HEK293 (cell line): ENCODE data around the gene HECTD3.

ENCODE experiments used
- CTCF ChIA-PET: fragments of 350-600 bp; formaldehyde crosslinking; extraction: SDS; loops from one replicate; lab custom pipeline; 2021; ENCODE audit warnings: antibody characterized with exemption; lab: Yijun Ruan, JAX
- POLR2A ChIA-PET: fragments of 300-600 bp; formaldehyde crosslinking; extraction: SDS; loops from one replicate; lab custom pipeline; 2020; ENCODE audit warnings: antibody characterized with exemption, inconsistent platforms; lab: Yijun Ruan, JAX
- H3K27ac ChIP-seq: fragments of 200-500 bp; sonication (Bioruptor generic); 2 replicates; pipeline ENCODE4 v1.5.1; 2014; ENCODE audit warnings: low read depth, low read length, control low read depth, inconsistent platforms; ENCODE audit errors: extremely low read depth
- H3K36me3 ChIP-seq, 2 experiments: fragments of 200-500 bp in 1 of 2; sonication (Bioruptor generic) in 1 of 2; 1 replicate in 1 of 2; 2 replicates in 1 of 2; pipeline ENCODE4 v1.5.1; 2014 to 2017; ENCODE audit warnings: inconsistent platforms in 2 of 2, low read length in 2 of 2; ENCODE audit not compliant: control insufficient read depth in 2 of 2, insufficient read depth in 1 of 2
- H3K4me1 ChIP-seq: fragments of 200-500 bp; sonication (Bioruptor generic); 2 replicates; pipeline ENCODE4 v1.5.1; 2014; ENCODE audit warnings: mild to moderate bottlenecking, low read length, inconsistent platforms; ENCODE audit not compliant: control insufficient read depth, insufficient read depth
- H3K4me3 ChIP-seq: 2 replicates; pipeline ENCODE4 v1.5.1; 2011; ENCODE audit warnings: low read depth, mild to moderate bottlenecking, control low read depth, low read length, moderate library complexity
- H3K9me3 ChIP-seq: fragments of 200-500 bp; sonication (Bioruptor generic); 2 replicates; pipeline ENCODE4 v1.5.1; 2014; ENCODE audit warnings: low read depth, low read length, inconsistent platforms; ENCODE audit not compliant: control insufficient read depth, insufficient read depth
- KLF17 ChIP-seq: fragments of 450-650 bp; formaldehyde crosslinking; IDR thresholded peaks from 2 replicates; pipeline ENCODE4 v1.5.1; 2016; ENCODE audit warnings: missing biosample characterization, missing genetic modification characterization
- PRDM1 ChIP-seq: fragments of 450-650 bp; formaldehyde crosslinking; IDR thresholded peaks from 2 replicates; pipeline ENCODE4; 2016; ENCODE audit warnings: missing biosample characterization, missing genetic modification characterization
- ZBTB1 ChIP-seq: fragments of 450-650 bp; formaldehyde crosslinking; IDR thresholded peaks from 2 replicates; pipeline ENCODE4 v1.5.1; 2016; ENCODE audit warnings: missing biosample characterization, missing genetic modification characterization
- ZBTB10 ChIP-seq: fragments of 450-650 bp; formaldehyde crosslinking; IDR thresholded peaks from 2 replicates; pipeline ENCODE4 v1.5.1; 2016; ENCODE audit warnings: missing biosample characterization, missing genetic modification characterization
- ZBTB20 ChIP-seq: fragments of 450-650 bp; formaldehyde crosslinking; IDR thresholded peaks from 2 replicates; pipeline ENCODE4 v1.5.1; 2016; ENCODE audit warnings: missing biosample characterization, missing genetic modification characterization
- ZNF112 ChIP-seq: fragments of 450-650 bp; formaldehyde crosslinking; IDR thresholded peaks from 2 replicates; pipeline ENCODE4 v1.5.0; 2017; ENCODE audit warnings: missing biosample characterization, missing genetic modification characterization
- ZNF133 ChIP-seq: fragments of 450-650 bp; formaldehyde crosslinking; IDR thresholded peaks from 2 replicates; pipeline ENCODE4 v1.5.1; 2016; ENCODE audit warnings: missing biosample characterization, missing genetic modification characterization
- ZNF140 ChIP-seq: fragments of 450-650 bp; formaldehyde crosslinking; IDR thresholded peaks from 2 replicates; pipeline ENCODE4 v1.5.1; 2016; ENCODE audit warnings: missing biosample characterization, missing genetic modification characterization
- ZNF155 ChIP-seq: fragments of 450-650 bp; formaldehyde crosslinking; IDR thresholded peaks from 2 replicates; pipeline ENCODE4 v1.5.1; 2016; ENCODE audit warnings: missing biosample characterization, missing genetic modification characterization
- ZNF157 ChIP-seq: fragments of 450-650 bp; formaldehyde crosslinking; IDR thresholded peaks from 2 replicates; pipeline ENCODE4 v1.5.1; 2016; ENCODE audit warnings: missing biosample characterization, missing genetic modification characterization
- ZNF2 ChIP-seq: fragments of 450-650 bp; formaldehyde crosslinking; IDR thresholded peaks from 2 replicates; pipeline ENCODE4 v1.5.1; 2016; ENCODE audit warnings: missing biosample characterization, missing genetic modification characterization
- ZNF223 ChIP-seq: fragments of 450-650 bp; formaldehyde crosslinking; IDR thresholded peaks from 2 replicates; pipeline ENCODE4 v1.5.1; 2016; ENCODE audit warnings: missing biosample characterization, missing genetic modification characterization
- ZNF248 ChIP-seq: fragments of 450-650 bp; formaldehyde crosslinking; IDR thresholded peaks from 2 replicates; pipeline ENCODE4 v1.5.1; 2017; ENCODE audit warnings: missing biosample characterization, missing genetic modification characterization
- ZNF266 ChIP-seq: fragments of 450-650 bp; formaldehyde crosslinking; IDR thresholded peaks from 2 replicates; pipeline ENCODE4 v1.5.1; 2016; ENCODE audit warnings: missing biosample characterization, missing genetic modification characterization, low read depth
- ZNF311 ChIP-seq: fragments of 450-650 bp; formaldehyde crosslinking; IDR thresholded peaks from 2 replicates; pipeline ENCODE4 v1.5.1; 2017; ENCODE audit warnings: missing biosample characterization, missing genetic modification characterization, borderline replicate concordance
- ZNF398 ChIP-seq: fragments of 450-650 bp; formaldehyde crosslinking; IDR thresholded peaks from 2 replicates; pipeline ENCODE4 v1.5.1; 2017; ENCODE audit warnings: missing biosample characterization, missing genetic modification characterization
- ZNF426 ChIP-seq: fragments of 450-650 bp; formaldehyde crosslinking; IDR thresholded peaks from 2 replicates; pipeline ENCODE4 v1.5.1; 2017; ENCODE audit warnings: missing biosample characterization, missing genetic modification characterization, mild to moderate bottlenecking, inconsistent platforms, moderate library complexity
- ZNF544 ChIP-seq: fragments of 450-650 bp; formaldehyde crosslinking; IDR thresholded peaks from 2 replicates; pipeline ENCODE4 v1.5.0; 2017; ENCODE audit warnings: missing biosample characterization, missing genetic modification characterization
- ZNF664 ChIP-seq: fragments of 450-650 bp; formaldehyde crosslinking; IDR thresholded peaks from 2 replicates; pipeline ENCODE4 v1.5.1; 2016; ENCODE audit warnings: missing biosample characterization, missing genetic modification characterization
- ZNF791 ChIP-seq: fragments of 450-650 bp; formaldehyde crosslinking; IDR thresholded peaks from 2 replicates; pipeline ENCODE4 v1.5.1; 2016; ENCODE audit warnings: missing biosample characterization, missing genetic modification characterization
- ZSCAN18 ChIP-seq: fragments of 450-650 bp; formaldehyde crosslinking; IDR thresholded peaks from 2 replicates; pipeline ENCODE4 v1.5.1; 2016; ENCODE audit warnings: missing biosample characterization, missing genetic modification characterization
- ZSCAN4 ChIP-seq: fragments of 450-650 bp; formaldehyde crosslinking; IDR thresholded peaks from 2 replicates; pipeline ENCODE4 v1.5.1; 2017; ENCODE audit warnings: missing biosample characterization, missing genetic modification characterization
- ZXDB ChIP-seq: fragments of 450-650 bp; formaldehyde crosslinking; IDR thresholded peaks from 2 replicates; pipeline ENCODE4 v1.5.1; 2016; ENCODE audit warnings: missing biosample characterization, missing genetic modification characterization

The HECTD3 gene

GRCh38 chr1:45001011-45001481 is 10.1 kb downstream of the HECTD3 start (continued):
- TF ChIP-seq ZSCAN18 (tag by site-specific recombination) (no peak), ZNF664 (no peak), ZNF155 (no peak), ZBTB10 (no peak), ZNF133 (tag by site-specific recombination) (no peak), ZNF398 (tag by site-specific recombination) (no peak), ZNF112 (tag by site-specific recombination) (no peak)

GRCh38 chr1:44999232-44999631 is 11.9 kb downstream of the HECTD3 start:
- H3K4me3 ChIP-seq: no peak overlapping the region
- H3K27ac ChIP-seq: no peak overlapping the region
- POLR2A ChIA-PET: interaction anchor here (0.6 to 3.5 kb wide), 3 partner anchors 12 to 327 kb away, joined by 3 to 16 read pairs (median 5); partner anchors contain the start of genes EIF2B3, HECTD3 and UROD
- CTCF ChIA-PET: interaction anchor here (0.8 to 1.0 kb wide), 2 partner anchors 163 to 268 kb away, joined by 3 to 4 read pairs; partner anchors contain the start of gene RNU5D-1
- H3K9me3 ChIP-seq: no peaks in the 10 kb centered on the region
- TF ChIP-seq ZNF2 (no peak), KLF17 (tag by site-specific recombination) (no peak), ZNF266 (no peak), ZNF248 (tag by site-specific recombination) (no peak), ZNF426 (no peak), ZXDB (tag by site-specific recombination) (no peak), PRDM1 (tag by site-specific recombination) (no peak), ZNF311 (tag by site-specific recombination) (no peak), ZNF791 (tag by site-specific recombination) (no peak), ZNF223 (tag by site-specific recombination) (no peak), ZBTB1 (tag by site-specific recombination) (no peak), ZNF140 (tag by site-specific recombination) (no peak), ZSCAN4 (tag by site-specific recombination) (no peak), ZNF544 (tag by site-specific recombination) (no peak), ZNF157 (no peak), ZSCAN18 (tag by site-specific recombination) (no peak), ZNF664 (no peak), ZBTB20 (tag by site-specific recombination) (no peak)
- H3K4me1 ChIP-seq: no peaks in the 10 kb centered on the region
- H3K36me3 ChIP-seq: peaks cover 0 to 25% of the 10 kb centered on the region in 2 experiments; a peak in 1 of 3 replicates
